Transverse colon (tissue), 4 donors: ENCODE measurements around the gene ANKLE1. TPM values are rescaled to one million over a fixed set of nuclear protein-coding genes. Genes with fewer than 3 reads are reported as not detected.

Experiments used
- DNase-seq: peaks from one replicate; pipeline ENCODE4 v3.0.0-alpha.2; 2019
- H3K27ac ChIP-seq, 4 donors: fragments of 200-600 bp; sonication (generic); 2 replicates each; pipeline ENCODE4 v1.5.1; 2016 to 2018; ENCODE audit warnings: inconsistent platforms in 4 of 4
- H3K27me3 ChIP-seq: fragments of 200-600 bp; sonication (generic); 2 replicates; pipeline ENCODE4 v1.5.1; 2017; ENCODE audit warnings: inconsistent platforms
- H3K36me3 ChIP-seq, 4 donors: fragments of 200-600 bp; sonication (generic); 2 replicates each; pipeline ENCODE4 v1.5.1; 2017 to 2019; ENCODE audit warnings: inconsistent platforms in 4 of 4
- H3K4me1 ChIP-seq, 4 donors: fragments of 200-600 bp; sonication (generic); 2 replicates each; pipeline ENCODE4 v1.5.1; 2017 to 2020; ENCODE audit warnings: inconsistent platforms in 4 of 4
- H3K4me3 ChIP-seq, 4 donors: fragments of 200-600 bp; sonication (generic); 1 replicate in 1 of 4; 2 replicates in 3 of 4; pipeline versions ENCODE4 v1.5.1 to v1.6.1; 2017 to 2019; ENCODE audit warnings: inconsistent platforms in 4 of 4
- H3K9me3 ChIP-seq, 2 donors: fragments of 200-600 bp; sonication (generic); 2 replicates each; pipeline ENCODE4 v1.5.1; 2017 to 2019; ENCODE audit warnings: inconsistent platforms in 2 of 2
- EP300 ChIP-seq: sonication (generic); formaldehyde crosslinking; IDR thresholded peaks from one replicate; pipeline ENCODE4 v1.6.1; 2017; ENCODE audit warnings: antibody characterized with exemption, low read depth
- POLR2A ChIP-seq: fragments of 450-650 bp; IDR thresholded peaks from one replicate; pipeline ENCODE4 v1.6.1; 2016; ENCODE audit warnings: antibody characterized with exemption, mild to moderate bottlenecking, moderate library complexity
- POLR2AphosphoS5 ChIP-seq, 3 donors: sonication (generic); formaldehyde crosslinking; IDR thresholded peaks; one replicate each; pipeline ENCODE4 v1.6.1; 2016; ENCODE audit warnings: antibody characterized with exemption in 3 of 3
- WGBS, 2 donors: methylation state at CpG; one replicate each; pipeline ENCODE4 v1.1.5; 2018; ENCODE audit warnings: low coverage in 1 of 2; 5-methylcytosine and 5-hydroxymethylcytosine counted together
- in situ Hi-C, 4 donors: fragments of 200-750 bp; cut with MboI; loops; one replicate each; pipeline versions ENCODE4 v1.15.0 to v1.15.1; 2017; ENCODE audit warnings: low sequenced_read_pairs in 3 of 4, low pct_ligation_motif_present in 1 of 4, low pct_unique_long_range_greater_than_20kb in 1 of 4
- intact Hi-C: fragments of 100-400 bp; cut with DNase I; formaldehyde crosslinking; loops from one replicate; pipeline ENCODE4 v1.15.1; 2023; ENCODE audit warnings: low total_unique reads
- total RNA-seq, 4 donors: library from RNA; depleted of rRNA; stranded (reverse); fragments of >200 nt; gene quantifications; one replicate each; pipeline ENCODE4 v1.1.0, GENCODE V29; 2016
- TF ChIP-seq, protein P1 (sequence below), 5 experiments: fragments of 200-600 bp in 3 of 5; fragments of 450-650 bp in 2 of 5; sonication (generic) in 3 of 5; IDR thresholded peaks; 1 replicate in 2 of 5; 2 replicates in 3 of 5; pipeline ENCODE4 v1.5.1; 2016 to 2017; ENCODE audit warnings: antibody characterized with exemption in 5 of 5, inconsistent platforms in 3 of 5, mild to moderate bottlenecking in 2 of 5, moderate library complexity in 1 of 5

ANKLE1 gene
- total RNA-seq, 4 donors from 2014 or later: 0.20 to 0.48 TPM; not detected in 2

DNA sequence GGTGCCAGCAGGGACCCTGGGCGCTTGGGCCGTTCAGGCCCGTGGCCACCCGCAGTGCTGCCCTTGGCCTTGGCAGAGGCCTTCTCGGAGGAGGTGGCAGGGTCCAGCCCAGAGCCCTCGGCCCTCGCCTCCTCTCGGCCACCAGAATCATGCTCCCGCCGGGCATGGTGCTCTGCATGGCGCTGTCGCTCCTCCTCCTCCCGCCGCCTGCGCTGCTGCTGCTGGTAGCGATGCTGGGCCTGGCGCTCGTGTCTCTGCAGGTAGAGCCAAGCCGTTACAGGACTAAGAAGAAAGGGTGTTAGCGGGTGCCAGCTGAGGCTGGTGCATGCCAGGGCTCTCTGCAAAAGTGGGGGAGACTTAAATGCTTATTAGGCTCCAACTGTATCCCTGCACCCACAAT lies 43.4 kb downstream of the ANKLE1 start:
- Histone ChIP-seq H3K36me3 (peaks cover 0 to 7% (median 2%) of the 10 kb centered on the region in 4 donors), H3K4me1 (peaks cover 13 to 28% (median 22%) of the 10 kb centered on the region in 4 donors), H3K4me3 (no peak overlapping the region), H3K9me3 (no peaks in the 10 kb centered on the region), H3K27ac (no peak overlapping the region), H3K27me3 (peaks cover 15% of the 10 kb centered on the region)
- in situ Hi-C loops: no loop called here
- WGBS, 2 donors: 95% methylated on average over 4 of the region's 20 CpGs; no CpG with 5 or more reads in 1 of the 2 donors
- no peak for TF ChIP-seq POLR2AphosphoS5 (IDR thresholded peaks at IDR 0.05)
- TF ChIP-seq POLR2A: no peak
- TF ChIP-seq EP300: no peak
- TF ChIP-seq, protein P1, sequence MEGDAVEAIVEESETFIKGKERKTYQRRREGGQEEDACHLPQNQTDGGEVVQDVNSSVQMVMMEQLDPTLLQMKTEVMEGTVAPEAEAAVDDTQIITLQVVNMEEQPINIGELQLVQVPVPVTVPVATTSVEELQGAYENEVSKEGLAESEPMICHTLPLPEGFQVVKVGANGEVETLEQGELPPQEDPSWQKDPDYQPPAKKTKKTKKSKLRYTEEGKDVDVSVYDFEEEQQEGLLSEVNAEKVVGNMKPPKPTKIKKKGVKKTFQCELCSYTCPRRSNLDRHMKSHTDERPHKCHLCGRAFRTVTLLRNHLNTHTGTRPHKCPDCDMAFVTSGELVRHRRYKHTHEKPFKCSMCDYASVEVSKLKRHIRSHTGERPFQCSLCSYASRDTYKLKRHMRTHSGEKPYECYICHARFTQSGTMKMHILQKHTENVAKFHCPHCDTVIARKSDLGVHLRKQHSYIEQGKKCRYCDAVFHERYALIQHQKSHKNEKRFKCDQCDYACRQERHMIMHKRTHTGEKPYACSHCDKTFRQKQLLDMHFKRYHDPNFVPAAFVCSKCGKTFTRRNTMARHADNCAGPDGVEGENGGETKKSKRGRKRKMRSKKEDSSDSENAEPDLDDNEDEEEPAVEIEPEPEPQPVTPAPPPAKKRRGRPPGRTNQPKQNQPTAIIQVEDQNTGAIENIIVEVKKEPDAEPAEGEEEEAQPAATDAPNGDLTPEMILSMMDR (IDR thresholded peaks at IDR 0.05): no peak
- no peak for DNase-seq
- intact Hi-C loops: no loop called here

DNA sequence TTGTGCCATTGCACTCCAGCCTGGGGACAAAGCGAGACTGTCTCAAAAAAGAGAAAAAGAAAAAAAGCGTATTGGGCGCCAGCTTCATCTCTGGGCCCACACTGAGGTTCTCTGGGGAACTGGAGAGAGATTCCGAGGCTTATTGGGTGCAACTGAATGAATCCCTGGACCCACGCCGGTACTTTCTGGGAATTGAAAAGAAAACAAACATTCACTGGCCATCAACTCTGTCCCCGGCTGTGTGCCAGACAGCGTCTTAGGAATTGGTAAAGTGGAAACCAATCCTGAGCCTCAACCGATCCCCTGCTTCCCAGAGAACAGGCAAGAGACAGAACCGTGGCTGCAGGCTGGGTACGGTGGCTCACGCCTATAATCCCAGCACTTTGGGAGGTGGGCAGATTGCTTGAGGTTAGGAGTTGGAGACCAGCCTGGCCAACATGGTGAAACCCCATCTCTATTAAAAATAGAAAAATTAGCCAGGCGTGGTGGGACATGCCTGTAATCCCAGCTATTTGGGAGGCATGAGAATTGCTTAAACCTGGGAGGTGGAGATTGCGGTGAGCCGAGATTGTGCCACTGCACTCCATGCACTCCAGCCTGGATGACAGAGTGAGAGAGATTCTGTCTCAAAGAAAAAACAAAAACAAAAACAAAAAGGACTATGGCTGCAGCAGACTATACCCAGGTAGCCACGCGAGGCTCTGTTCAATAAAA lies 44.3 kb downstream of the ANKLE1 start:
- H3K4me1 ChIP-seq: peaks cover 13 to 28% (median 22%) of the 10 kb centered on the region in 4 donors
- H3K36me3 ChIP-seq: no peaks in the 10 kb centered on the region
- intact Hi-C loops (no loop called here), in situ Hi-C loops (no loop called here)
- H3K4me3 ChIP-seq: no peak overlapping the region
- WGBS, 2 donors: 90 to 100% methylated on average over 3 to 17 of the region's 17 CpGs
- H3K9me3 ChIP-seq: no peaks in the 10 kb centered on the region
- H3K27me3 ChIP-seq: peaks cover 21% of the 10 kb centered on the region
- TF ChIP-seq EP300 (no peak), POLR2A (no peak), POLR2AphosphoS5 (IDR thresholded peaks at IDR 0.05) (no peak)
- TF ChIP-seq, protein P1 (IDR thresholded peaks at IDR 0.05): no peak
- peak overlapping the region in 1 of 4 donors; percentile 30 for H3K27ac ChIP-seq
- no peak for DNase-seq

DNA sequence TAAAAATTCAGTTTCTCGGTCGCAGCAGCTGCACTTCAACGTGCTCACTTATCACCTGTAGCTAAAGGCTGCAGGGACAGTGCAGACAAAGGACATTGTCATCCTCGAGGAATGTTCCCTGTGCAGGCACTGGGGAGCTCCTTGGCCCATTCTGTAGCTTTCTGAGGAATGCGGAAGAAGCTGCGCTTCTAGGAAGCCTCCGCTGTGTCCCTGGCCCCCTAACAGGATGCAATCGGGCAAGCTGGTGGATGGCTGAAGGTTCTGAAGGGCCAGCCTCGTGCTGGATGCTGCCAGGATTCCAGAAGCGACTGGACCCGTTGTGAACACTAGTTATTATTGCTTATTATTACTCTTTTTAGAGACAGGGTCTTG lies 44.9 kb downstream of the ANKLE1 start:
- no peak for DNase-seq
- no peaks in the 10 kb centered on the region for H3K36me3 ChIP-seq
- intact Hi-C loops: no loop called here
- no peaks in the 10 kb centered on the region for H3K9me3 ChIP-seq
- peaks cover 13 to 28% (median 22%) of the 10 kb centered on the region in 4 donors for H3K4me1 ChIP-seq
- peaks cover 21% of the 10 kb centered on the region for H3K27me3 ChIP-seq
- WGBS, 2 donors: 86% methylated on average over 2 to 11 of the region's 11 CpGs
- in situ Hi-C loops: no loop called here
- H3K4me3 ChIP-seq: no peak overlapping the region
- H3K27ac ChIP-seq: peak overlapping the region in 1 of 4 donors; percentile 30
- TF ChIP-seq POLR2A (no peak), POLR2AphosphoS5 (IDR thresholded peaks at IDR 0.05) (no peak), EP300 (no peak)
- TF ChIP-seq, protein P1 (IDR thresholded peaks at IDR 0.05): no peak

DNA sequence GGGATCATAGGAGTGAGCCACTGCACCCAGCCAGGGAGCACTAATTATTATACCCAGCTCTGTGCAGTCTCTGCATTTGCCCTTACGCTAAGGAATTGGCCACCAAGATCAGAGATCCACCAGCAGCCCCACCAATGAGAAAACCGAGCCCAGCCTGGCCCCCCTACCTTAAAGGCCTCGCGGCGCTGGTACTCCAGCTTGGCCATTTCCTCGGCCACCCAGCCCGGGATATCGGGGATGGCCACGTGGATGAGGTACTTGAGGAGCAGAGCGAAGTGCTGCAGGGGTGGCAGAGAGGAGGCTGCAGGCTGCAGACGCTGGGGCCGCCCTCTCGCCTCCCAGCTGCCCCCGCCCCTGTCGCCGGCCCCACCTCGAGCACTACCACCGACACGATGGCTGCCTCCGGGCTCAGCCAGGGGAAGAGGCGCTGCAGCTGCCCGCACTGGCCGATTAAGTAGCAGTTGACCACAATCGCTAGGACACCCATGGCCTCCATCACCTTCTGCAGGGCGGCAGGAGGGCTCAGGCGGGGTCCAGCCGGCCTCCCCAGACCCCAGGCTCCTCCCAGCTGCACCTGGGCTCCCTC lies 45.5 kb downstream of the ANKLE1 start:
- H3K27me3 ChIP-seq: peaks cover 21% of the 10 kb centered on the region
- 92% methylated on average over 27 of the region's 27 CpGs; no CpG with 5 or more reads in 1 of the 2 donors for WGBS, 2 donors
- intact Hi-C loops (no loop called here), in situ Hi-C loops (no loop called here)
- no peak for DNase-seq
- peaks cover 13 to 28% (median 22%) of the 10 kb centered on the region in 4 donors for H3K4me1 ChIP-seq
- no peak overlapping the region for H3K4me3 ChIP-seq
- no peaks in the 10 kb centered on the region for H3K36me3 ChIP-seq
- peak overlapping the region; percentile 72 to 84 (median 78) for H3K27ac ChIP-seq
- TF ChIP-seq POLR2A (no peak), POLR2AphosphoS5 (IDR thresholded peaks at IDR 0.05) (no peak), EP300 (no peak)
- TF ChIP-seq, protein P1 (IDR thresholded peaks at IDR 0.05): no peak
- no peaks in the 10 kb centered on the region for H3K9me3 ChIP-seq
